ENCODE results near the gene C20orf96.

C20orf96 gene

GRCh38 chr20:294602-295001, 4.1 kb upstream of the C20orf96 start:
- intact Hi-C loops (cut with DNase I), result no loop called here
- DNase-seq, result no peak

- DNase-seq, result no peak
- intact Hi-C loops (cut with DNase I), result no loop called here
Measured at GRCh38 chr20:289693-290083, 862 bp downstream of the C20orf96 start.

- intact Hi-C loops (cut with DNase I), result no loop called here
Measured at GRCh38 chr20:288956-289692, 1.4 kb downstream of the C20orf96 start.

GRCh38 chr20:286508-286907, 4.0 kb downstream of the C20orf96 start:
- DNase-seq, result no peak
- intact Hi-C loops (cut with DNase I), result no loop called here

More at GRCh38 chr20:288956-289692, 1.4 kb downstream of the C20orf96 start:
- no peak for DNase-seq

GRCh38 chr20:284172-284571, 6.4 kb downstream of the C20orf96 start:
- intact Hi-C loops (cut with DNase I), result no loop called here
- no peak for DNase-seq

- intact Hi-C loops (cut with DNase I), result no loop called here
- DNase-seq, result peak in 5 of 42 donors; percentile 4 to 83 (median 45)
Measured at GRCh38 chr20:278607-279571, 11.7 kb downstream of the C20orf96 start.

- no peak for DNase-seq
- intact Hi-C loops (cut with DNase I), result no loop called here
Measured at GRCh38 chr20:278181-278580, 12.4 kb downstream of the C20orf96 start.

- intact Hi-C loops (cut with DNase I), result no loop called here
- no peak for DNase-seq
Measured at GRCh38 chr20:277496-277781, 13.1 kb downstream of the C20orf96 start.

- intact Hi-C loops (cut with DNase I), result no loop called here
- DNase-seq, result peak in 1 of 42 donors; percentile 3
Measured at GRCh38 chr20:276620-277495, 13.7 kb downstream of the C20orf96 start.

GRCh38 chr20:275791-276190, 14.8 kb downstream of the C20orf96 start:
- peak in 1 of 42 donors; percentile 3 for DNase-seq
- intact Hi-C loops (cut with DNase I), result no loop called here

- no peak for DNase-seq
- intact Hi-C loops (cut with DNase I), result no loop called here
Measured at GRCh38 chr20:273884-274283, 16.7 kb downstream of the C20orf96 start.

GRCh38 chr20:272718-273117, 17.8 kb downstream of the C20orf96 start:
- DNase-seq, result peak in 2 of 42 donors; percentile 33 to 38
- intact Hi-C loops (cut with DNase I), result no loop called here

- intact Hi-C loops (cut with DNase I), result no loop called here
- peak in 1 of 42 donors; percentile 14 for DNase-seq
Measured at GRCh38 chr20:271528-271927, 19.0 kb downstream of the C20orf96 start.

GRCh38 chr20:271069-271468, 19.5 kb downstream of the C20orf96 start:
- DNase-seq, result peak in 1 of 42 donors; percentile 20
- intact Hi-C loops (cut with DNase I), result no loop called here

- intact Hi-C loops (cut with DNase I), result no loop called here
- DNase-seq, result peak in 1 of 42 donors; percentile 8
Measured at GRCh38 chr20:270517-270916, 20.0 kb downstream of the C20orf96 start.

- intact Hi-C loops (cut with DNase I), result no loop called here
- peak; percentile 75 to 94 (median 88) for DNase-seq
Measured at GRCh38 chr20:266596-267562, 23.7 kb downstream of the C20orf96 start.

GRCh38 chr20:263701-264100, 26.8 kb downstream of the C20orf96 start:
- no peak for DNase-seq
- intact Hi-C loops (cut with DNase I), result no loop called here

GRCh38 chr20:259981-260380, 30.6 kb downstream of the C20orf96 start:
- DNase-seq, result no peak
- intact Hi-C loops (cut with DNase I), result no loop called here
